Fibroblast of the aortic adventitia (primary cell): Measurements from ENCODE around the gene DPY30. TPM values are rescaled to one million over a fixed set of nuclear protein-coding genes. Genes with fewer than 3 reads are reported as not detected.

Source experiments
- DNase-seq: peaks from one replicate; pipeline ENCODE4 v3.0.0-alpha.2; 2010; ENCODE audit warnings: low read depth
- H3K4me3 ChIP-seq: 2 replicates; pipeline ENCODE4 v1.5.1; 2011; ENCODE audit warnings: low read depth, mild to moderate bottlenecking, control low read depth, low read length, moderate library complexity
- CTCF ChIP-seq: IDR thresholded peaks from 2 replicates; pipeline ENCODE4 v1.5.1; 2011; ENCODE audit warnings: mild to moderate bottlenecking, low read length, control low read depth, inconsistent platforms; ENCODE audit not compliant: insufficient read depth
- total RNA-seq: library from RNA; depleted of rRNA; stranded (reverse); fragments of >200 nt; gene quantifications from 2 replicates; pipeline ENCODE4 v1.2.3, GENCODE V29; 2012; ENCODE audit warnings: low replicate concordance

Gene DPY30
- total RNA-seq, 1 donor, result 77.6 TPM

GRCh38 chr2:32012872-32013271 lies 26.7 kb downstream of the DPY30 start:
- no peak for DNase-seq
- TF ChIP-seq CTCF, result no peak

GRCh38 chr2:32011485-32011960 lies 28.1 kb downstream of the DPY30 start:
- no peak for DNase-seq
- H3K4me3 ChIP-seq, result peak overlapping the region; percentile 85
- no peak for TF ChIP-seq CTCF

More at GRCh38 chr2:32012872-32013271, 26.7 kb downstream of the DPY30 start:
- H3K4me3 ChIP-seq, result no peak overlapping the region

GRCh38 chr2:32010670-32011484 lies 28.7 kb downstream of the DPY30 start, which contains the start of gene MEMO1:
MEMO1 (minus strand) TSS chr2:32011008; CDS start chr2:32010247, 761 bp downstream.
- H3K4me3 ChIP-seq, result peak within 1 kb of the TSS; percentile 85
- TF ChIP-seq CTCF, result no peak
- DNase-seq, result peak; percentile 90

GRCh38 chr2:32010280-32010669 lies 29.3 kb downstream of the DPY30 start:
- peak; percentile 43 for DNase-seq
- peak overlapping the region; percentile 82 for H3K4me3 ChIP-seq

GRCh38 chr2:32009516-32010256 lies 29.9 kb downstream of the DPY30 start:
- H3K4me3 ChIP-seq, result peak overlapping the region; percentile 82
- peak; percentile 5 for DNase-seq
- no peak for TF ChIP-seq CTCF

GRCh38 chr2:32008805-32009515 lies 30.6 kb downstream of the DPY30 start:
- TF ChIP-seq CTCF, result no peak
- peak overlapping the region; percentile 82 for H3K4me3 ChIP-seq
- DNase-seq, result peak; percentile 31

GRCh38 chr2:32007121-32007391 lies 32.5 kb downstream of the DPY30 start:
- TF ChIP-seq CTCF, result no peak

More at GRCh38 chr2:32007121-32007391, 32.5 kb downstream of the DPY30 start:
- H3K4me3 ChIP-seq, result no peak overlapping the region
- DNase-seq, result no peak
